Cardiac muscle cell (in vitro differentiated cells and primary cell): ENCODE results near the gene COL1A1. TPM values are rescaled to one million over a fixed set of nuclear protein-coding genes. Genes with fewer than 3 reads are reported as not detected.
A peak's percentile ranks its signal among the peaks of the same experiment; 100 is the strongest.

Experiments
- DNase-seq, 2 donors: peaks; one replicate each; pipeline versions ENCODE4 v3.0.0 to v3.0.0-alpha.2; 2010 to 2017; ENCODE audit warnings: low read depth in 1 of 2, low spot score in 1 of 2
- H3K27ac ChIP-seq: fragments of 200-600 bp; sonication (generic); 2 replicates; pipeline ENCODE4 v1.5.1; 2016
- H3K27me3 ChIP-seq: fragments of 200-600 bp; sonication (generic); 2 replicates; pipeline ENCODE4 v1.6.0; 2016; ENCODE audit warnings: control low read depth
- H3K36me3 ChIP-seq: fragments of 200-600 bp; sonication (generic); 2 replicates; pipeline ENCODE4 v1.5.1; 2016; ENCODE audit warnings: control low read depth
- H3K4me1 ChIP-seq: fragments of 200-600 bp; sonication (generic); 2 replicates; pipeline ENCODE4 v1.8.1; 2017; ENCODE audit warnings: low read depth, mild to moderate bottlenecking, mixed run types
- H3K4me3 ChIP-seq: fragments of 200-600 bp; sonication (generic); 2 replicates; pipeline ENCODE4 v1.5.1; 2016; ENCODE audit warnings: mild to moderate bottlenecking
- H3K9me3 ChIP-seq: fragments of 200-600 bp; sonication (generic); 2 replicates; pipeline ENCODE4 v1.5.1; 2017; ENCODE audit warnings: low read depth, mild to moderate bottlenecking, control low read depth
- CTCF ChIP-seq: IDR thresholded peaks from 2 replicates; pipeline ENCODE4 v1.5.1; 2012; ENCODE audit warnings: low read depth, mild to moderate bottlenecking, low read length
- polyA plus RNA-seq: library from polyadenylated mRNA; unstranded; fragments of >200 nt; fragmentation: Nextera tagmentation; extraction: Ambion mirVana; gene quantifications from 2 replicates; pipeline ENCODE4 v1.2.1, GENCODE V29; 2016
- total RNA-seq: library from RNA; depleted of rRNA; stranded (reverse); fragments of >200 nt; gene quantifications from 2 replicates; pipeline ENCODE4 v1.2.3, GENCODE V29; 2016

Gene COL1A1
- total RNA-seq (80.6 and 127 TPM in 2 replicates), polyA plus RNA-seq (212 and 261 TPM in 2 replicates)

- Histone ChIP-seq H3K4me3 (peak within 1 kb of the TSS; percentile 33), H3K9me3 (no peaks in the 10 kb centered on the region), H3K27me3 (peaks cover 11% of the 10 kb centered on the region), H3K4me1 (peaks cover 9% of the 10 kb centered on the region), H3K27ac (peak within 1 kb of the TSS; percentile 93), H3K36me3 (peaks cover 16% of the 10 kb centered on the region)
- no peak for TF ChIP-seq CTCF
- peak; percentile 16 to 93 for DNase-seq
These were observed at the start of gene COL1A1 for GRCh38 chr17:50201276-50201854. Gene COL1A1, minus strand, starts transcription at chr17:50201631. Its CDS starts 118 bp downstream, at chr17:50201513.

GRCh38 chr17:50248255-50248654 is 46.8 kb upstream of the COL1A1 start:
- Histone ChIP-seq H3K27me3 (no peaks in the 10 kb centered on the region), H3K36me3 (no peaks in the 10 kb centered on the region), H3K4me3 (no peak overlapping the region), H3K27ac (no peak overlapping the region), H3K4me1 (no peaks in the 10 kb centered on the region), H3K9me3 (no peaks in the 10 kb centered on the region)
- no peak for TF ChIP-seq CTCF
- no peak for DNase-seq

GRCh38 chr17:50244771-50245170 is 43.3 kb upstream of the COL1A1 start:
- Histone ChIP-seq H3K27me3 (no peaks in the 10 kb centered on the region), H3K27ac (no peak overlapping the region), H3K4me3 (no peak overlapping the region), H3K9me3 (no peaks in the 10 kb centered on the region), H3K4me1 (no peaks in the 10 kb centered on the region), H3K36me3 (no peaks in the 10 kb centered on the region)
- TF ChIP-seq CTCF = no peak
- DNase-seq = no peak

- Histone ChIP-seq H3K36me3 (no peaks in the 10 kb centered on the region), H3K27ac (no peak overlapping the region), H3K27me3 (peaks cover 3% of the 10 kb centered on the region), H3K4me1 (no peaks in the 10 kb centered on the region), H3K9me3 (no peaks in the 10 kb centered on the region), H3K4me3 (no peak overlapping the region)
- no peak for DNase-seq
- no peak for TF ChIP-seq CTCF
These were observed 40.0 kb upstream of the COL1A1 start for GRCh38 chr17:50241431-50241830.

GRCh38 chr17:50240851-50241250 is 39.4 kb upstream of the COL1A1 start:
- Histone ChIP-seq H3K27ac (no peak overlapping the region), H3K4me3 (no peak overlapping the region), H3K9me3 (no peaks in the 10 kb centered on the region), H3K27me3 (peaks cover 3% of the 10 kb centered on the region), H3K4me1 (no peaks in the 10 kb centered on the region), H3K36me3 (no peaks in the 10 kb centered on the region)
- TF ChIP-seq CTCF = no peak
- DNase-seq = peak in 1 of 2 donors; percentile 62
